HepG2 (cell line): ENCODE data around the gene SOCS3. TPM values are rescaled to one million over a fixed set of nuclear protein-coding genes. Genes with fewer than 3 reads are reported as not detected.

Experiments
- ATAC-seq: fragments of 200-7000 bp; cut with Tn5 transposase; 3 replicates; pipeline ENCODE4 v1.9.1; 2020; ENCODE audit warnings: mild to moderate bottlenecking, moderate library complexity
- BruUV-seq: library from RNA; stranded (reverse); fragments of 400-500 nt; replicated peaks from 2 replicates; lab custom pipeline; 2021; lab: Mats Ljungman, UMichigan
- CTCF ChIA-PET: fragments of 300-600 bp; formaldehyde crosslinking; extraction: SDS; loops from one replicate; lab custom pipeline; 2021; ENCODE audit warnings: low total read pairs, inconsistent platforms, low intra/inter-chr PET ratio; lab: Yijun Ruan, JAX
- POLR2A ChIA-PET: fragments of 350-600 bp; sonication (Branson Sonifier 250); formaldehyde crosslinking; loops from one replicate; lab custom pipeline; 2020; ENCODE audit warnings: antibody characterized with exemption, inconsistent platforms; lab: Yijun Ruan, JAX
- DNase-seq: peaks from one replicate; pipeline ENCODE4 v3.0.0-alpha.2; 2015; ENCODE audit warnings: low spot score
- FAIRE-seq: peaks from 3 replicates; lab custom pipeline; 2011; peaks lifted over from hg19 to GRCh38; lab: Jason Lieb, UNC
- H2AFZ ChIP-seq: one replicate; pipeline ENCODE4 v1.6.1; 2011; ENCODE audit warnings: low read length, inconsistent platforms
- H3K27ac ChIP-seq: fragments of 300-600 bp; 3 replicates; pipeline ENCODE4 v1.8.0; 2011; ENCODE audit warnings: mixed run types, mild to moderate bottlenecking, mixed read lengths, low read length, inconsistent platforms; ENCODE audit not compliant: insufficient read depth; ENCODE audit errors: extremely low read length
- H3K27me3 ChIP-seq, 2 experiments: fragments of 200-600 bp in 1 of 2; 2 replicates in 1 of 2; 3 replicates in 1 of 2; pipeline versions ENCODE4 v1.6.0 to v1.8.0; 2011; ENCODE audit warnings: low read length in 2 of 2, mild to moderate bottlenecking in 2 of 2, moderate library complexity in 2 of 2, inconsistent platforms in 1 of 2; ENCODE audit not compliant: insufficient read depth in 2 of 2, control insufficient read depth in 1 of 2
- H3K36me3 ChIP-seq, 2 experiments: fragments of 200-600 bp in 1 of 2; replicated peaks in 1 of 2; 2 replicates in 1 of 2; 3 replicates in 1 of 2; pipeline versions ENCODE4 v1.5.1 to v1.8.0; 2011; ENCODE audit warnings: low read length in 2 of 2, inconsistent platforms in 1 of 2; ENCODE audit not compliant: insufficient read depth in 2 of 2, control insufficient read depth in 1 of 2
- H3K4me1 ChIP-seq: 2 replicates; pipeline ENCODE4 v1.5.1; 2012; ENCODE audit warnings: low read length, inconsistent platforms; ENCODE audit not compliant: insufficient read depth
- H3K4me2 ChIP-seq: 2 replicates; pipeline ENCODE4 v1.6.0; 2011; ENCODE audit warnings: low read depth, low read length, inconsistent platforms
- H3K4me3 ChIP-seq, 3 experiments: fragments of 200-600 bp in 1 of 3; sonication (generic), shearing (Covaris generic) in 1 of 3; replicated peaks in 1 of 3; 2 replicates each; pipeline ENCODE4 v1.5.1; 2011 to 2016; ENCODE audit warnings: low read length in 3 of 3, inconsistent platforms in 2 of 3, low read depth in 2 of 3, mild to moderate bottlenecking in 2 of 3, control low read depth in 1 of 3, mixed read lengths in 1 of 3; ENCODE audit not compliant: insufficient read depth in 1 of 3
- H3K79me2 ChIP-seq: one replicate; pipeline ENCODE4 v1.6.1; 2011; ENCODE audit warnings: low read length, inconsistent platforms; ENCODE audit not compliant: insufficient read depth
- H3K9ac ChIP-seq: 2 replicates; pipeline ENCODE4 v1.6.0; 2011; ENCODE audit warnings: mild to moderate bottlenecking, low read depth, low read length, inconsistent platforms; ENCODE audit not compliant: insufficient read depth
- H3K9me3 ChIP-seq: 2 replicates; pipeline ENCODE4 v1.5.1; 2012; ENCODE audit warnings: mild to moderate bottlenecking, low read length
- H4K20me1 ChIP-seq: 2 replicates; pipeline ENCODE4 v1.6.0; 2011; ENCODE audit warnings: inconsistent platforms, mild to moderate bottlenecking, low read length, moderate library complexity; ENCODE audit not compliant: insufficient read depth
- AHR ChIP-seq: IDR thresholded peaks from 2 replicates; pipeline ENCODE4 v1.6.1; 2018; ENCODE audit warnings: missing genetic modification reagents, missing compliant biosample characterization
- ARID5B ChIP-seq: IDR thresholded peaks from 2 replicates; pipeline ENCODE4 v1.4.0; 2020; ENCODE audit warnings: mild to moderate bottlenecking, missing genetic modification reagents
- BCLAF1 ChIP-seq: fragments of 450-650 bp; IDR thresholded peaks from 2 replicates; pipeline ENCODE4 v1.6.1; 2017; ENCODE audit warnings: mild to moderate bottlenecking
- FOSL2 ChIP-seq: sonication (generic); formaldehyde crosslinking; IDR thresholded peaks from 2 replicates; pipeline ENCODE4 v1.4.0; 2020; ENCODE audit warnings: missing genetic modification reagents
- PHF20 ChIP-seq: sonication (generic); formaldehyde crosslinking; IDR thresholded peaks from 2 replicates; pipeline ENCODE4 v1.5.0; 2020; ENCODE audit warnings: mild to moderate bottlenecking, missing genetic modification reagents
- YEATS2 ChIP-seq: sonication (generic); formaldehyde crosslinking; IDR thresholded peaks from 2 replicates; pipeline ENCODE4 v1.4.0; 2020; ENCODE audit warnings: missing genetic modification reagents, borderline replicate concordance
- ZBTB1 ChIP-seq: sonication (generic); formaldehyde crosslinking; IDR thresholded peaks from 2 replicates; pipeline ENCODE4 v1.4.0; 2020; ENCODE audit warnings: missing genetic modification reagents, borderline replicate concordance
- ZBTB8A ChIP-seq: sonication (generic); formaldehyde crosslinking; IDR thresholded peaks from 2 replicates; pipeline ENCODE4 v1.4.0; 2020; ENCODE audit warnings: mild to moderate bottlenecking, low read depth, missing genetic modification reagents, borderline replicate concordance
- ZFP37 ChIP-seq: sonication (generic); formaldehyde crosslinking; IDR thresholded peaks from 2 replicates; pipeline ENCODE4 v1.4.0; 2020; ENCODE audit warnings: missing genetic modification reagents, borderline replicate concordance
- ZNF333 ChIP-seq: sonication (generic); formaldehyde crosslinking; IDR thresholded peaks from 2 replicates; pipeline ENCODE4 v1.4.0; 2020; ENCODE audit warnings: mild to moderate bottlenecking, missing genetic modification reagents, borderline replicate concordance
- ZNF431 ChIP-seq: sonication (generic); formaldehyde crosslinking; IDR thresholded peaks from 2 replicates; pipeline ENCODE4 v1.9.0; 2022; ENCODE audit warnings: missing genetic modification reagents, low read depth, mild to moderate bottlenecking, borderline replicate concordance
- ZNF44 ChIP-seq: sonication (generic); formaldehyde crosslinking; IDR thresholded peaks from 2 replicates; pipeline ENCODE4 v1.5.1; 2020; ENCODE audit warnings: mild to moderate bottlenecking, missing genetic modification reagents
- ZNF557 ChIP-seq: sonication (generic); formaldehyde crosslinking; IDR thresholded peaks from 2 replicates; pipeline ENCODE4 v1.4.0; 2020; ENCODE audit warnings: missing genetic modification reagents
- WGBS: methylation state at CpG from one replicate; pipeline ENCODE4 v1.1.6; 2017; ENCODE audit warnings: low lambda C conversion rate; 5-methylcytosine and 5-hydroxymethylcytosine counted together
- in situ Hi-C: cut with HindIII; loops from 2 replicates; pipeline ENCODE4 v1.10.0; 2017; ENCODE audit warnings: low pct_unique_long_range_greater_than_20kb; ENCODE audit not compliant: extremely low pct_ligation_motif_present
- intact Hi-C: fragments of 100-400 bp; cut with micrococcal nuclease; formaldehyde crosslinking; loops from one replicate; pipeline ENCODE4 v1.10.0; 2022; ENCODE audit not compliant: unreplicated experiment
- polyA plus RNA-seq, 8 experiments: library from polyadenylated mRNA; depleted of rRNA in 3 of 8; stranded (reverse) in 7 of 8; unstranded in 1 of 8; fragments of >200 nt; fragmentation: Illumina TruSeq in 4 of 8; extraction: Trizol in 4 of 8; gene quantifications; 2 replicates each; pipeline versions ENCODE4 v1.2.1 to v1.2.3, GENCODE V29; 2011 to 2016; ENCODE audit warnings: low read depth in 4 of 8, missing spikeins in 1 of 8, mixed read lengths in 1 of 8; ENCODE audit not compliant: insufficient read depth in 1 of 8
- total RNA-seq, 5 experiments: library from RNA; depleted of rRNA; stranded (reverse); fragments of >200 nt; fragmentation: Illumina TruSeq; extraction: Trizol; gene quantifications; 2 replicates each; pipeline ENCODE4 v1.2.3, GENCODE V29; 2016; ENCODE audit warnings: low read depth in 1 of 5
- TF ChIP-seq, protein P1 (sequence below): IDR thresholded peaks from 2 replicates; pipeline ENCODE4 v1.6.1; 2018; ENCODE audit warnings: missing genetic modification reagents
- TF ChIP-seq, protein P2 (sequence below): sonication (generic); formaldehyde crosslinking; IDR thresholded peaks from 2 replicates; pipeline ENCODE4 v1.4.0; 2020; ENCODE audit warnings: missing genetic modification reagents

The SOCS3 gene
- total and polyA plus RNA-seq, 2 of the 13 experiments (the other 11 are each of a cell fraction or from before 2014, with no cell fraction given), result 0.77 to 2.4 TPM

DNA sequence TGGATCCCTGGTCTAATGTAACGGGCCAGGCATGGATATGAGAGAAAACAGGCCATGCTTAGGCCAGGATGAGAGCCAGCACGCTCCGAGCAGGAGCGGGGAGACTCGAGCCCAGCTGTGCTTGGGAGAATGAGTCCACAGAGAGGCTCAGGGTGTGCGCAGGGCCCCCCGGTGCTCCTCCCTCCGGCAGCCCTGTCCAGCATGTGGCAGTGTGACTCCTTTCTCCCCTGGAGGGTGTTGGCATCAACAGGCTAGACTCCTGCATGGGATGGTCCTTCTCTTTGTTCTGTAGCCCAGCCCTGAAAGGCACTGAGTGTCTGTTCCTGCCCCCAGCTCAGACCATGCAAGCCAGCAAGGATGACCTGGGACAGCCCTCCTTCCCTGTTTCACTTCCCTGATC, 42.0 kb upstream of the SOCS3 start:
- POLR2A ChIA-PET, result interaction anchor here (0.6 to 2.4 kb wide), 2 partner anchors 20 to 25 kb away, joined by 3 to 6 read pairs; no protein-coding TSS in a partner anchor
- BruUV-seq, result no TSS peak

More for the DNA sequence above, 42.0 kb upstream of the SOCS3 start:
- Histone ChIP-seq H3K36me3 (peaks cover 42 to 85% of the 10 kb centered on the region in 2 experiments), H3K79me2 (no peaks in the 10 kb centered on the region), H3K27ac (no peak overlapping the region), H3K4me1 (peaks cover 38% of the 10 kb centered on the region), H3K9ac (no peak overlapping the region), H3K9me3 (no peaks in the 10 kb centered on the region), H3K4me2 (no peak overlapping the region)
- ATAC-seq (no peak), DNase-seq (no peak), FAIRE-seq (no peak)
- 98% methylated on average over 4 of the region's 8 CpGs for WGBS
- CTCF ChIA-PET, result no interaction called here
- intact Hi-C loops, result no loop called here
- TF ChIP-seq ZBTB1 (CRISPR knock-in tag), result no peak
- TF ChIP-seq, protein P1, sequence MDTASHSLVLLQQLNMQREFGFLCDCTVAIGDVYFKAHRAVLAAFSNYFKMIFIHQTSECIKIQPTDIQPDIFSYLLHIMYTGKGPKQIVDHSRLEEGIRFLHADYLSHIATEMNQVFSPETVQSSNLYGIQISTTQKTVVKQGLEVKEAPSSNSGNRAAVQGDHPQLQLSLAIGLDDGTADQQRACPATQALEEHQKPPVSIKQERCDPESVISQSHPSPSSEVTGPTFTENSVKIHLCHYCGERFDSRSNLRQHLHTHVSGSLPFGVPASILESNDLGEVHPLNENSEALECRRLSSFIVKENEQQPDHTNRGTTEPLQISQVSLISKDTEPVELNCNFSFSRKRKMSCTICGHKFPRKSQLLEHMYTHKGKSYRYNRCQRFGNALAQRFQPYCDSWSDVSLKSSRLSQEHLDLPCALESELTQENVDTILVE (CRISPR knock-in tag), result no peak
- no peak for TF ChIP-seq AHR (CRISPR knock-in tag)
- no peak for TF ChIP-seq ZNF557
- TF ChIP-seq PHF20 (CRISPR knock-in tag), result no peak
- no peak for TF ChIP-seq ZBTB8A (CRISPR knock-in tag)
- TF ChIP-seq ZNF431 (CRISPR knock-in tag), result no peak
- TF ChIP-seq, protein P2, sequence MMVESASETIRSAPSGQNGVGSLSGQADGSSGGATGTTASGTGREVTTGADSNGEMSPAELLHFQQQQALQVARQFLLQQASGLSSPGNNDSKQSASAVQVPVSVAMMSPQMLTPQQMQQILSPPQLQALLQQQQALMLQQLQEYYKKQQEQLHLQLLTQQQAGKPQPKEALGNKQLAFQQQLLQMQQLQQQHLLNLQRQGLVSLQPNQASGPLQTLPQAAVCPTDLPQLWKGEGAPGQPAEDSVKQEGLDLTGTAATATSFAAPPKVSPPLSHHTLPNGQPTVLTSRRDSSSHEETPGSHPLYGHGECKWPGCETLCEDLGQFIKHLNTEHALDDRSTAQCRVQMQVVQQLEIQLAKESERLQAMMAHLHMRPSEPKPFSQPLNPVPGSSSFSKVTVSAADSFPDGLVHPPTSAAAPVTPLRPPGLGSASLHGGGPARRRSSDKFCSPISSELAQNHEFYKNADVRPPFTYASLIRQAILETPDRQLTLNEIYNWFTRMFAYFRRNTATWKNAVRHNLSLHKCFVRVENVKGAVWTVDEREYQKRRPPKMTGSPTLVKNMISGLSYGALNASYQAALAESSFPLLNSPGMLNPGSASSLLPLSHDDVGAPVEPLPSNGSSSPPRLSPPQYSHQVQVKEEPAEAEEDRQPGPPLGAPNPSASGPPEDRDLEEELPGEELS (CRISPR knock-in tag), result no peak
- TF ChIP-seq ZNF44, result no peak
- no peak for TF ChIP-seq ZFP37 (CRISPR knock-in tag)
- no peak for TF ChIP-seq FOSL2 (CRISPR knock-in tag)
- TF ChIP-seq ARID5B (CRISPR knock-in tag), result no peak
- TF ChIP-seq YEATS2 (CRISPR knock-in tag), result no peak
- TF ChIP-seq BCLAF1, result no peak
- TF ChIP-seq ZNF333 (CRISPR knock-in tag), result no peak
- TF ChIP-seq, all 625 proteins: peak for 0
- H3K27me3 ChIP-seq, result no peaks in the 10 kb centered on the region
- no peak overlapping the region for H2AFZ ChIP-seq
- H3K4me3 ChIP-seq, result no peak overlapping the region
- in situ Hi-C loops, result no loop called here
- peaks cover 12% of the 10 kb centered on the region; the same call in 1 of the 2 replicates for H4K20me1 ChIP-seq
